ENCODE results near the gene BACE1-AS.

GRCh38 chr11:117302228-117302627 lies 11.1 kb downstream of the BACE1-AS start:
- TF ChIP-seq POLR2AphosphoS5 (IDR thresholded peaks at IDR 0.05; ENCODE audit: low read depth, low read length) (no peak), POLR2A (IDR thresholded peaks at IDR 0.05; ENCODE audit: low read depth, low read length) (no peak)

Data from GM12892 (cell line).